ENCODE data around the gene TBC1D22B. TPM values are rescaled to one million over a fixed set of nuclear protein-coding genes. Genes with fewer than 3 reads are reported as not detected.
"Not testable (repeated sequence)": the region's sequence is repeated elsewhere in the genome, so short reads cannot be mapped to it uniquely, and the experiment has no call there.

The TBC1D22B gene
- total RNA-seq, 1 donor from 2014 or later: 8.8 TPM

DNA sequence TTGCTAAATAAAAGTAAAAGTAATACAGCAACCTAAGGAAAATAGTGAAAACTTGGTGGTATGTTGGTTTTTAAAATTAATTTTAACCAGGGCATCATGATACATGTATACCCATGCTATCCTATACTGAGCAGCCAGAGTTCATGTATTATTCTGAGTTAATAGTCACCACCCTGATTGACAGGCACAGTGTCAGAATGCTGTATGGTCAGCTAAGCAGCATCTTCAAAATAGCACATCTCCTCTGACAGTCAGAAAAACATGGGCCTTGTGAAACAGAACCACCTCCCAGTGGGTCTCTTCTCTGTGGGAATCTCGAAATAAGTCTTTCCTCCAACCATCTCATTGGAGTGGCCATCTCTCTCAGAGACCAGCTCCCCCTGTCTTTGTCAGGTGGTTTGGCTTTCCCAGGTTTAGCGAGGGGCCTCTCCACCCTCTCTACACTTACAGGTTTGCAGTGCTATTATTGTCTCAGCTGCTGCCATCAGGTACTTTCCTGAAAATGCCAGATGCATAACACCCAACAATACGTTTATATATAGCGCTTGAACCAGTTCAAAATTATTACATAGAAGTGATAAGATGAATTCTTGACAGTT lies 49.2 kb downstream of the TBC1D22B start:
- H3K4me3 ChIP-seq (ENCODE audit: low read depth, low read length): no peak overlapping the region
- TF ChIP-seq, protein P1, sequence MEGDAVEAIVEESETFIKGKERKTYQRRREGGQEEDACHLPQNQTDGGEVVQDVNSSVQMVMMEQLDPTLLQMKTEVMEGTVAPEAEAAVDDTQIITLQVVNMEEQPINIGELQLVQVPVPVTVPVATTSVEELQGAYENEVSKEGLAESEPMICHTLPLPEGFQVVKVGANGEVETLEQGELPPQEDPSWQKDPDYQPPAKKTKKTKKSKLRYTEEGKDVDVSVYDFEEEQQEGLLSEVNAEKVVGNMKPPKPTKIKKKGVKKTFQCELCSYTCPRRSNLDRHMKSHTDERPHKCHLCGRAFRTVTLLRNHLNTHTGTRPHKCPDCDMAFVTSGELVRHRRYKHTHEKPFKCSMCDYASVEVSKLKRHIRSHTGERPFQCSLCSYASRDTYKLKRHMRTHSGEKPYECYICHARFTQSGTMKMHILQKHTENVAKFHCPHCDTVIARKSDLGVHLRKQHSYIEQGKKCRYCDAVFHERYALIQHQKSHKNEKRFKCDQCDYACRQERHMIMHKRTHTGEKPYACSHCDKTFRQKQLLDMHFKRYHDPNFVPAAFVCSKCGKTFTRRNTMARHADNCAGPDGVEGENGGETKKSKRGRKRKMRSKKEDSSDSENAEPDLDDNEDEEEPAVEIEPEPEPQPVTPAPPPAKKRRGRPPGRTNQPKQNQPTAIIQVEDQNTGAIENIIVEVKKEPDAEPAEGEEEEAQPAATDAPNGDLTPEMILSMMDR (conservative IDR thresholded peaks at IDR 0.05; ENCODE audit: low read depth, low read length): no peak
- no peak for DNase-seq (ENCODE audit: low read depth)

DNA sequence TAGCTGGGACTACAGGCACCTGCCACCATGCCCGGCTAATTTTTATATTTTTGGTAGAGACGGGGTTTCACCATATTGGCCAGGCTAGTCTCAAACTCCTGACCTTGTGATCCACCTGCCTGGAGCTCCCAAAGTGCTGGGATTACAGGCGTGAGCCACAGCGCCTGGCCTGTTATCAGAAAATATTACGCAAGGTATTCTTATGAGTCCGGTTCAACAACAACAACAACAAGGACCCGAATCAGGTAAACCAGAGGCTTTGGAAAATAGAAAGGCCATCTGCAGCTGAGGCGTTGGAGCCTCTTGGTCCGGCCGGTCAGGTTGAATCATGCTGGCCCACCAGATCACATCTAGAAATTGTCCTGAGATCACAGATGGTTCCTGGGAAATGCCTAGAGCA lies 49.9 kb downstream of the TBC1D22B start:
- not testable (repeated sequence) for H3K4me3 ChIP-seq (ENCODE audit: low read depth, low read length); DNase-seq (ENCODE audit: low read depth)

DNA sequence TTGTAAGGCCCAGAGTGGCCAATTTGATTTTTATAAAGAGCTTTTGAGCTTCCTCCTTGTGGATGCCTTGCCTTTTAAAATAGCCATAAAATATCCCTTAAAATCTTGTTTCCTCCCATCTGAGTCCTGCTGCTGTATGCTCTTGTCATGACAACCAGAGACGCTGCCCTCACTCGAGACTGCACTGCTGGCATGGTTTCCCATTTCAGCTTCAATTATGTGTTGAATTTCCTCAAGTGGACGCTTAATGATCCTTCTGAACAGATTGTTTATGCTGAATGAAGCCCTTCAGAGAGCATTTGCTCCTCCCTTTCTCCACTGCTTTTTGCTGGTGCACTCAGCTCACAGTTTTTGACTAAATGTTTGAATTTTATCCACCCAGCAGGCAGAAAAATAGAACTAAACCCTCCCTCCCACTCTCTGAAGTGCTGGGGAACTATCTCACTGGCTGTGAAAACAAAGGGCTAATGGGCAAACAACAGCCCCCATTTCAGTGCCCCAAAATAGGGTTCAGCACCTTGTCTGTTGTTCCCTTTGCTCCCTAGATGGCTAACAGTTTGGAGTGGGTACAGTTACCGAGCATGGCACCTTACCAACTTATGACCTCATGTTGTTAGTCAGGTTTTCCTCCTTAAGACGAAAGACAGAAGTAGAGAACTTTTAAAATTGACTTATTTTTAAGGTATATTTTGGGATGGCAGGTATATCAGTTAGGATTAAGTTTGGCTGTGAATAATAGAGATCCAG lies 50.7 kb downstream of the TBC1D22B start:
- TF ChIP-seq, protein P1 (conservative IDR thresholded peaks at IDR 0.05; ENCODE audit: low read depth, low read length): no peak
- DNase-seq (ENCODE audit: low read depth): no peak

DNA sequence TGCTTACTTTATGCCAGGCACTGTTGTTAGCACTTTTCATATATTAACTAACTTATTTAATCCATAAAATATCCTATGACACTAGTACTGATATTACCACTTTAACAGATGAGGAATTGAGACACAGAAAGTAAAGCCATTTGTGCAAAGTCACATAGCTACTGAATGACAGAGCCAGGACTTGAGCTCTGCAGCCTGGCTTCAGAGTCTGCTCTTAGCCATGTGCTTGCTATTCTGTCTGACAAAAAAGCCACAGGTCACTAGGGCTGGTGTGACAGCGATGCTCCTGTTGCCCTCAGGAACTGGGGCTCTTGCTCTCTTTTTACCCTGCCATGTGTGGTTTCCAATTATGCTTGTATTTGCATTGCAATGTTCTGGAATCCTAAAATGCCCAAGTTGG lies 51.5 kb downstream of the TBC1D22B start:
- no peak for DNase-seq (ENCODE audit: low read depth)
- TF ChIP-seq, protein P1 (conservative IDR thresholded peaks at IDR 0.05; ENCODE audit: low read depth, low read length): no peak
- H3K4me3 ChIP-seq (ENCODE audit: low read depth, low read length): no peak overlapping the region

More for the DNA sequence above, 50.7 kb downstream of the TBC1D22B start:
- H3K4me3 ChIP-seq (ENCODE audit: low read depth, low read length): no peak overlapping the region

DNA sequence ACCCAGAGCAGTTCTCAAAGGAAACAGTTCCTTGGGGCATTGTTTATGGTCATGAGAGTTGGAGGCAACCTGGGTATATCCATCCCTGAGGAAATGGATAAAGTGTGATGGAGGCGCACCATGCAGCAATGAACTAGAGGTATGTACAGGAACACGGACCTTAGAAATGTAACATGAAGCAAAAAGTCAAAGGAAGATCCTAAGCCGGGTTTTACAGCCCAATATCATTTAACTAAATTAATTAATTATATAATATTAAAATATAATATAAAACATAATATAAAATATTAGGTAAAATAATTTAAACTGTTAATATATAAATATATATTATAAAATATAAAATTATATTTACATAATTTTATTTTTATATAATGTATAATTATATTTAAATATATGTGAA lies 52.1 kb downstream of the TBC1D22B start:
- H3K4me3 ChIP-seq (ENCODE audit: low read depth, low read length): no peak overlapping the region
- no peak for DNase-seq (ENCODE audit: low read depth)
- TF ChIP-seq, protein P1 (conservative IDR thresholded peaks at IDR 0.05; ENCODE audit: low read depth, low read length): no peak

DNA sequence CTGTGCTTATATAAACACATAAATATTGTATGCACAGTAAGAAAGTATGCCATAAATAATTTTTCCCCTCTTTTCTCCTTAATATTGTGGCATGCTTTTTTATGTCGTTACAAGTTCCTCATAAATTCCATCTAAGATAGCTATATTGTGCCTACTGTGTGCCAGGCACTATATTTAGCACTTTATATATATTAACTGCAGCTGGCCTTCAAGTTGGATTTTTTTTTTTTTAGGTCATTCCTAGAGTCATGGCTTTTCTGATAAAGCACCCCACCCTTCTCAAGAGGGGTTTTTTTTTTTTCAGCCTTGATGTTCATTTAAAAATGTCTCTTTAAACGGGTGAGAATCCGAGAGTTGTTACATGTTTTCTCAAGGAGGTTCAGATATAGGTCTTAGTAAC lies 53.4 kb downstream of the TBC1D22B start:
- DNase-seq (ENCODE audit: low read depth): no peak
- TF ChIP-seq, protein P1 (conservative IDR thresholded peaks at IDR 0.05; ENCODE audit: low read depth, low read length): no peak
- H3K4me3 ChIP-seq (ENCODE audit: low read depth, low read length): no peak overlapping the region

DNA sequence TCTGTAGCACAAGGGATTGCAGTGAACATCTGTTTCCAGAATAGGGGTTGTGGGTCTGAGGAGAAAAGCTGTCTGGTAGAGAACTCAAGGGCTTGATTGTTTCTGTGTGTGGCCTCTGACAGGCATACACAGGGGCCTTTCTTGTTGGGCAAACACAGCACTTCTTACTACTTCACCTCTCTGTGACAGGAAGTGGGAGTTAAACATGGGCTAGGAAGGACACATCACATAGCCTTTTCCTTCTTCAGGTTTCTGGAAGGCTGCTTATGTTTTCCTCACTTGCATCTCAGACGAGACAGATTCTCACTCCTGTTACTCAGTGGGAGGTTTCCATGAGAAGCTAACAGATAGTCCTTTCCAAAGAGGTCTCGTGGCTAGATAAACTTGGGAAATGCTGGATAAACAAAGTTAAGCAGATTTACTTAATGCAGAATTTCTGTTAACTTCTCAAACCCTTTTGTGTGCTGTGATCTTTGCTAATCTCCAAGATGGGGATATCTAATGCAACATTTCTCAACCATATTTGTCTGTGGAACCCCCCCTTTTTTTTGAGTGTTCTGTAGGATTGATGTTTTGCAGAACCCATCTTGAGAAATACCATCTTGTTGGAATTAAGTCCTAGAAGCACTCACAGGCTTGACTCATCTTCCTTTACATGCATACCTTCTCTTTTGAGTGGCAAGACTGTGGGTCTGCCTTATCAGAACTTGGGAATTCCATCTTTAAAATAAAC lies 54.3 kb downstream of the TBC1D22B start:
- TF ChIP-seq, protein P1 (conservative IDR thresholded peaks at IDR 0.05; ENCODE audit: low read depth, low read length): no peak
- no peak for DNase-seq (ENCODE audit: low read depth)

More for the DNA sequence above, 54.3 kb downstream of the TBC1D22B start:
- no peak overlapping the region for H3K4me3 ChIP-seq (ENCODE audit: low read depth, low read length)

All from epithelial cell of proximal tubule (primary cell).